Esophagus (tissue), 2 donors: ENCODE data around the gene PCK2. TPM values are rescaled to one million over a fixed set of nuclear protein-coding genes. Genes with fewer than 3 reads are reported as not detected.

Source experiments
- H3K27ac ChIP-seq, 2 donors: one replicate each; pipeline ENCODE4 v1.5.1; 2013; ENCODE audit warnings: low read depth in 2 of 2, mild to moderate bottlenecking in 2 of 2, inconsistent platforms in 1 of 2, low read length in 1 of 2, moderate library complexity in 1 of 2
- H3K27me3 ChIP-seq, 2 donors: one replicate each; pipeline ENCODE4 v1.6.1; 2013; ENCODE audit warnings: low read length in 2 of 2, control low read depth in 1 of 2, mild to moderate bottlenecking in 1 of 2; ENCODE audit not compliant: insufficient read depth in 2 of 2, control insufficient read depth in 1 of 2
- H3K36me3 ChIP-seq, 2 donors: one replicate each; pipeline ENCODE4 v1.6.1; 2013; ENCODE audit warnings: low read length in 1 of 2; ENCODE audit not compliant: control insufficient read depth in 2 of 2, insufficient read depth in 2 of 2
- H3K4me1 ChIP-seq, 2 donors: one replicate each; pipeline ENCODE4 v1.6.1; 2013; ENCODE audit warnings: low read length in 1 of 2; ENCODE audit not compliant: control insufficient read depth in 2 of 2, insufficient read depth in 2 of 2
- H3K4me3 ChIP-seq, 2 donors: one replicate each; pipeline ENCODE4 v1.5.1; 2013; ENCODE audit warnings: low read length in 2 of 2, mild to moderate bottlenecking in 2 of 2, low read depth in 1 of 2, moderate library complexity in 1 of 2
- H3K9me3 ChIP-seq, 2 donors: one replicate each; pipeline ENCODE4 v1.6.1; 2013; ENCODE audit warnings: mild to moderate bottlenecking in 2 of 2, low read depth in 1 of 2, low read length in 1 of 2, moderate library complexity in 1 of 2; ENCODE audit not compliant: control insufficient read depth in 2 of 2, insufficient read depth in 1 of 2
- WGBS, 2 donors: extraction: QIAGEN DNeasy Blood & Tissue Kit; methylation state at CpG; one replicate each; pipeline ENCODE4 v1.1.7; 2013; 5-methylcytosine and 5-hydroxymethylcytosine counted together
- polyA plus RNA-seq, 2 donors: library from polyadenylated mRNA; stranded (reverse); fragments of 200-250 nt; gene quantifications; one replicate each; pipeline ENCODE4 v1.2.3, GENCODE V29; 2013
- donor health status: healthy with polysubstance abuse.
- donor health status: Bipolar disorder and iron deficiency.

The PCK2 gene
- polyA plus RNA-seq, 2 donors = 10.1 to 29.2 TPM

- H3K27me3 ChIP-seq = no peaks in the 10 kb centered on the region
- H3K4me3 ChIP-seq = no peak overlapping the region
- WGBS, 2 donors = 66 to 75% methylated on average over 11 of the region's 11 CpGs
- peaks cover 0 to 9% of the 10 kb centered on the region in 2 donors for H3K4me1 ChIP-seq
- H3K27ac ChIP-seq = no peak overlapping the region
- H3K9me3 ChIP-seq = no peaks in the 10 kb centered on the region
- no peaks in the 10 kb centered on the region for H3K36me3 ChIP-seq
Observed at GRCh38 chr14:24075485-24076301, 18.4 kb upstream of the PCK2 start.

DNA sequence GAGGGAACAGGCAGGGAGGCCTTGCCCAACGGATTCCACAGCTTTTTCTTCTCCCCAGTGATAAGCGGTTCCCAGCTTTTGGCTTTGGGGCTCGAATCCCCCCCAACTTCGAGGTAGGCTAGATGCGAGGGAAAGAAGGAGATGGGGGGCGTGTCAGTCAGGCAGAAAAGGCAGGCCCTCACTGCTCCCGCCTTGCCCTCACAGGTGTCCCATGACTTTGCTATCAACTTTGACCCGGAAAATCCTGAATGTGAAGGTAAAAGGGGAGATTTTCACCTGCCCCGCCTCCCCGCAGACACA lies 17.9 kb upstream of the PCK2 start:
- Histone ChIP-seq H3K4me1 (peaks cover 0 to 12% of the 10 kb centered on the region in 2 donors), H3K4me3 (no peak overlapping the region), H3K27me3 (no peaks in the 10 kb centered on the region), H3K27ac (no peak overlapping the region), H3K9me3 (no peaks in the 10 kb centered on the region), H3K36me3 (no peaks in the 10 kb centered on the region)
- WGBS, 2 donors = 87 to 88% methylated on average over 9 to 10 of the region's 10 CpGs

DNA sequence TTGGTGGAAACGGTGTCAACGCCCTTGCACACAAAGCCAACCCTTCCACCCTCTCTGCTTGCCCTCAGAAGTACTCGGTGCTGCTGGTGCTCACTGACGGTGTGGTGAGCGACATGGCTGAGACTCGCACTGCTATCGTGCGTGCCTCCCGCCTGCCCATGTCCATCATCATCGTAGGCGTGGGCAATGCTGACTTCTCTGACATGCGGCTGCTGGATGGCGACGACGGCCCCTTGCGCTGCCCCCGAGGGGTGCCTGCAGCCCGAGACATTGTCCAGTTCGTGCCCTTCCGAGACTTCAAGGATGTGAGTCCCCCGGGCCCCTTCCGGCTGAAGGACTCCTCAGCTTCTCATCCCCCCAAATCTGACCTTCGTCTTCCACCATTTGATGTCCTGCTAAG lies 17.0 kb upstream of the PCK2 start:
- Histone ChIP-seq H3K4me1 (peaks cover 0 to 15% of the 10 kb centered on the region in 2 donors), H3K9me3 (no peaks in the 10 kb centered on the region), H3K4me3 (no peak overlapping the region), H3K36me3 (no peaks in the 10 kb centered on the region), H3K27ac (no peak overlapping the region), H3K27me3 (no peaks in the 10 kb centered on the region)
- 92 to 95% methylated on average over 23 of the region's 23 CpGs for WGBS, 2 donors

DNA sequence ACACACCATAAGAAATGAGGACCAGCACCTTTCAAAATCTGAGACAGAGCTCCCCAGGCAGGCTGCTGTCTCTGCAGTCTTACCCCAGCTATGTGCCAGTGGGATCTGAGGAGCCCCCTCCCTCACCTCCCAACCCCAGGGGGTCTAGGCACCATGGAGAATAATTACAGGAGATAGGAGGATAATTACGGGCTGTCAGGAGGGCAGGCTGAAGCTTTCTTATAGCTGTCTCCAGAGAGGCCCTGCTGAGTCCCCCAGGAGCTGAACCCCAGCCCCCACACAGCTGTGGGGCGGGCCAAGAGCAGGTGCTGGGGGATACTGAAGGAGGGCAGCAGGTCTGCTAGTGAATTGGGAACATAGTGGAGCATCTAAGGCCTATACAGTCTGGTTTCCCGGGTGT lies 16.0 kb upstream of the PCK2 start:
- 82 to 88% methylated on average over 3 of the region's 3 CpGs for WGBS, 2 donors
- Histone ChIP-seq H3K27me3 (no peaks in the 10 kb centered on the region), H3K9me3 (no peaks in the 10 kb centered on the region), H3K36me3 (no peaks in the 10 kb centered on the region), H3K4me3 (no peak overlapping the region), H3K4me1 (peaks cover 0 to 8% of the 10 kb centered on the region in 2 donors), H3K27ac (no peak overlapping the region)

- Histone ChIP-seq H3K36me3 (no peaks in the 10 kb centered on the region), H3K27me3 (no peaks in the 10 kb centered on the region), H3K4me3 (no peak overlapping the region), H3K9me3 (no peaks in the 10 kb centered on the region), H3K4me1 (peaks cover 0 to 8% of the 10 kb centered on the region in 2 donors), H3K27ac (no peak overlapping the region)
- 86 to 90% methylated on average over 8 to 9 of the region's 9 CpGs for WGBS, 2 donors
Observed at GRCh38 chr14:24079491-24080141, 14.5 kb upstream of the PCK2 start.

DNA sequence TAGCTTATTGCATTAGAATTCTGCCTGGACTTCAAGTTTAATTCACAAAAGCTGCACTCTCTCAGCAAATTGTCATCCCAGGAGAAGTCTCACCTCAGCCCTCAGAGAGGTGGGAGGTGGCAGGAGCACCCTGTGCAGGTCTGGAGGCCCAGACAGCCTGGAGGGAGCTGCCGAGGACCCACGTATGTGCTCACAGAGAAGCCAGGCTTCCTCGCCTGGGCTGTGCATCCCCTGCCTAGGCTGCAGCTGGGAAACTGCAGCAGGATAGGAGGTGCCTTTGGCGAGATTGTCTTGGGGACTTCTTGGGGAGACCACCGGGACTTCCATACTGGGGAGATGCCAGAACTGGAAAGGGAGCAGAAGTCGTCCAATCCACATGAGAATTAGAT lies 14.0 kb upstream of the PCK2 start:
- WGBS, 2 donors = 77 to 81% methylated on average over 6 of the region's 6 CpGs
- Histone ChIP-seq H3K4me3 (no peak overlapping the region), H3K36me3 (no peaks in the 10 kb centered on the region), H3K27me3 (no peaks in the 10 kb centered on the region), H3K4me1 (peaks cover 0 to 8% of the 10 kb centered on the region in 2 donors), H3K9me3 (no peaks in the 10 kb centered on the region), H3K27ac (no peak overlapping the region)

GRCh38 chr14:24080888-24081738 lies 13.0 kb upstream of the PCK2 start:
- peak overlapping the region; percentile 15 to 61 for H3K27ac ChIP-seq
- H3K36me3 ChIP-seq = no peaks in the 10 kb centered on the region
- WGBS, 2 donors = 0% methylated on average over 66 to 74 of the region's 74 CpGs
- H3K27me3 ChIP-seq = no peaks in the 10 kb centered on the region
- H3K9me3 ChIP-seq = no peaks in the 10 kb centered on the region
- peaks cover 0 to 8% of the 10 kb centered on the region in 2 donors for H3K4me1 ChIP-seq
- peak overlapping the region; percentile 46 to 59 for H3K4me3 ChIP-seq

- Histone ChIP-seq H3K27ac (peak overlapping the region in 1 of 2 donors; percentile 14), H3K36me3 (no peaks in the 10 kb centered on the region), H3K9me3 (no peaks in the 10 kb centered on the region), H3K4me3 (peak overlapping the region; percentile 46 to 59), H3K4me1 (peaks cover 0 to 8% of the 10 kb centered on the region in 2 donors), H3K27me3 (no peaks in the 10 kb centered on the region)
- WGBS, 2 donors = 24 to 33% methylated on average over 15 to 26 of the region's 26 CpGs
Observed at GRCh38 chr14:24081739-24082211, 12.3 kb upstream of the PCK2 start.

- Histone ChIP-seq H3K27ac (no peak overlapping the region), H3K9me3 (no peaks in the 10 kb centered on the region), H3K4me3 (no peak overlapping the region), H3K36me3 (no peaks in the 10 kb centered on the region), H3K4me1 (peaks cover 0 to 6% of the 10 kb centered on the region in 2 donors), H3K27me3 (no peaks in the 10 kb centered on the region)
- WGBS, 2 donors = 94 to 95% methylated on average over 5 of the region's 5 CpGs
Observed at GRCh38 chr14:24082411-24083080, 11.6 kb upstream of the PCK2 start.
